Activated gamma-delta T cell (primary cell): ENCODE measurements around the gene NUCKS1.
"Not testable (repeated sequence)": the region's sequence is repeated elsewhere in the genome, so short reads cannot be mapped to it uniquely, and the experiment has no call there.

ENCODE experiments used
- DNase-seq: peaks from one replicate; lab custom pipeline; 2025; lab: John Stamatoyannopoulos, UW

The NUCKS1 gene

DNA sequence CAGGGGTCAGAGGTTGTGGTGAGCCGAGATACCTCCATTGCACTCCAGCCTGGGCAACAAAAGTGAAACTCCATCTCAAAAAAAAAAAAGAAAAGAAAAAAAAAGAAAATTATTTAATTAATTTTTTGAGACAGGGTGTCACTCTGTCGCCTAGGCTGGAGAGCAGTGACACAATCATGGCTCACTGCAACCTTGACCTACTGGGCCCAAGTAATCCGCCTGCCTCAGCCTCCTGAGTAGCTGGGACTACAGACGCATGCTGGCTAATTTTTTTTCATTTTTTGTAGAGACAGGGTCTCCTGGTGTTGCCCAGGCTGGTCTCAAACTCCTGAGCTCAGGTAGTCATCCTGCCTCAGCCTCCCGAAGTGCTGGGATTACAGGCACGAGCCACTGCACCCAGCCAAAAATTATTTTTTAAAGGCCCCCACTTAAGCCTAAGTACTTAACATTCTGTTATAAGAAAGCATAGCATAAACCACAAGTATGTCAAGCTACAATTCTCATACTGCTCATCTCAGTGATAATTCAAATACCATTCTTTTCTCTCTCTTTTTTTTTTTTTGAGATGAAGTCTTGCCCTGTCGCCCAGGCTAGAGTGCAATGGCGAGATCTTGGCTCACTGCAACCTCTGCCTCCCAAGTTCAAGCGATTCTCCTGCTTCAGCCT, 19.9 kb downstream of the NUCKS1 start:
- no peak for DNase-seq

DNA sequence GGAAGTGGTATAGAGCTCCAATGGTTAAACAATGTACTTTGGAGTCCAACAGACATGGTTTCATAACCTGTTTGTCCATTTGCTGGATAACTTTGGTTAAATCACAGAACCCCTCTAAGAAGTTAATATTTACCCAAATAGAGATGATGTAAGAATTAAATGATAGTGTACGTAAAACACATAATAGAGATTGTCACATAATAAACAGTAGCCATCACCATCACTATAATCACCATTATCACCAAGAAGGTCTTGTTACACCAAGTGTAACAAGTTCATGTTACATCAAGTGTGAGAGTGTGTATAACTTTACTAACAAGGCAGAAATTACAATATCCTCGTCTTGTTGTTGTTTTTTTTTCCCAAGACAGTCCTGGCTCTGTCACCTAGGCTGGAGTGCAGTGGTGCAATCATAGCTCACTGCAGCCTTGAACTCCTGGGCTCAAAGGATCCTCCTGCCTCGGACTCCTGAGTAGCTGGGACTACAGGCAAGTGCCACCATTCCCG, 23.3 kb downstream of the NUCKS1 start:
- DNase-seq = no peak

DNA sequence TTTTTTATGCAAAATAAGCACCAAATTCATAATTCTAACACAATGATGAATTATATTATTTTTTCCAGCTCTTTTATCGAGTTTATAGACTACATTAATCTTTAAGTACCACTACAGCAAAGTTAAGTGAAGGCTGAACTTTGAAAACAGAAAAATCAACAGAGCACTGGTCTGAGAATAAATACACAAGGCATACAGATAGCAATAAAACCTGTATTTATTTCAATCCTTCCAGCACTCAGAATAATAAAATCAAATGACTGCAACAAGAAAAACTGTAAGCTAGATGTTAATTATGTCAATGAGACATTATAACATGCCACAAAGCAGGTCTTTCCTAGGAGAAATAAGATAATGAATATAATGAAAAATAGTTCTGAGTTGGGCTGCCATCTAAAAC, 24.5 kb downstream of the NUCKS1 start:
- no peak for DNase-seq

DNA sequence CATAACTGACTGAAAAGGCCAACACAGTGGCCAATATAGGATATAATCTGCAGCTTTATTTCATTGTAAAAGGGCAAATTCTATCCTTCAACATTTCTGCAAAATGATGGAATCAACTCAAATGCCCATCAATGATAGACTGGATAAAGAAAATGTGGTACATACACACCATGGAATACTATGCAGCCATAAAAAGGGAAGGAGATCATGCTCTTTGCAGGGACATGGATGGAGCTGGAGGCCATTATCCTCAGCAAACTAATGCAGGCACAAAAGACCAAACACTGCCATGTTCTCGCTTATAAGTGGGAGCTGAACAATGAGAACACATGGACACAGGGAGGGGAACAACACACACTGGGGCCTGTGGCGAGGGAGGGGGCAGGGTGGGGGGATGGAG, 29.2 kb downstream of the NUCKS1 start:
- DNase-seq = not testable (repeated sequence)

- DNase-seq = no peak
Measured at GRCh38 chr1:205719762-205720161, 30.2 kb downstream of the NUCKS1 start.

DNA sequence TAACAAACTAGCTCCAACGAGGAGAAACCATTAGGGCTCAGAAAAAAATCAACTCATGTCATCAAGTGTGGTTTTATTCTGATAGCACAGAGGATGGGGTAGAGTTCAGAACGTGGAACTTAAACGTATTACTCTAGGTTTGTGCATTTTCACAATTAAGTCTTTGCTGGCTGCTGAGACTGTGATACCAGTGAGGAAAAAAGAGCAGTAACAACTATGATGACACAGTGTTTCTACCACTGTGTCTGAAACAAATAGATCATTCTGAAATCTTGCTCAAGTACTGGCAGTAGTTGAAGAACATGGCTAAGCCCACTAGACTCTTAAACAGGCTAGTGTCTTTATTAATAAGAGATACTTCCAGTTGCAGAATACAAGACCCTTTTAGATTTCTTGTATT, 31.0 kb downstream of the NUCKS1 start:
- DNase-seq = no peak

- DNase-seq = no peak
Measured at GRCh38 chr1:205716371-205717132, 33.4 kb downstream of the NUCKS1 start.

DNA sequence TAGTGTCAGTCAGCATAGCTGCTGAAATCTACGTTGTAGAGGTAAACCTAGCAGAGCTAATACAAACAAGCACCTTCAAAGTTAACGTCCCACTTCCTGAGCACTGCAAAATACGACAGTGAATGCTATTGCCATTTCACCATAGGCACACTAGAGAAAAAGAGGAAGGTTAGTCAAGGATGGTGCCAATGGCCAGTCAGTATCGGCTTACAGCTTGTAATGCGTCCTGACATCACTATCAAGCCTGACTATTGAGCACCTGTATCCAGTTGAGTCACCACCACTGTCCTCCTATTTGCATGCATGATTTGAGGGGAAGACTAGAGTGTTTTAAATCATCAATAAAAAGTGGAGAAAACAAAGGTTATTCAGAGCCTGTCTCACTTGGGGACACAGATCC, 34.4 kb downstream of the NUCKS1 start:
- DNase-seq = no peak

DNA sequence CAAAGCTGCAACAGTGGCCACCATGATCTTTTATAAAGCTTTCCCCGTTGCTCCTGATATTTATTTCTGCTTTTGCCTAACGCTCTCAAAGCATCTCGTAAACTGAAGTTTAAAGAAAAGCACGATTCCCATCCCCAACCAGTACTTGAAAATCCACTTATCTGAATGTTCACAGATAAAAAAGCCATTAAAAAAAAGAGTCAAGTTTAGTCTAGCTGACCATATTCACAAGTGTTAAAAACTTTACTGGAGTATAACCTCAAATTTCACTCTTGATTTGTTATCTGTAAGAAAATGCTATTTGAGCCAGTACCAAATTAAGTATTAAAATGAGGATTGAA, 35.1 kb downstream of the NUCKS1 start:
- no peak for DNase-seq

GRCh38 chr1:205714190-205714905, 35.6 kb downstream of the NUCKS1 start:
- DNase-seq = no peak

DNA sequence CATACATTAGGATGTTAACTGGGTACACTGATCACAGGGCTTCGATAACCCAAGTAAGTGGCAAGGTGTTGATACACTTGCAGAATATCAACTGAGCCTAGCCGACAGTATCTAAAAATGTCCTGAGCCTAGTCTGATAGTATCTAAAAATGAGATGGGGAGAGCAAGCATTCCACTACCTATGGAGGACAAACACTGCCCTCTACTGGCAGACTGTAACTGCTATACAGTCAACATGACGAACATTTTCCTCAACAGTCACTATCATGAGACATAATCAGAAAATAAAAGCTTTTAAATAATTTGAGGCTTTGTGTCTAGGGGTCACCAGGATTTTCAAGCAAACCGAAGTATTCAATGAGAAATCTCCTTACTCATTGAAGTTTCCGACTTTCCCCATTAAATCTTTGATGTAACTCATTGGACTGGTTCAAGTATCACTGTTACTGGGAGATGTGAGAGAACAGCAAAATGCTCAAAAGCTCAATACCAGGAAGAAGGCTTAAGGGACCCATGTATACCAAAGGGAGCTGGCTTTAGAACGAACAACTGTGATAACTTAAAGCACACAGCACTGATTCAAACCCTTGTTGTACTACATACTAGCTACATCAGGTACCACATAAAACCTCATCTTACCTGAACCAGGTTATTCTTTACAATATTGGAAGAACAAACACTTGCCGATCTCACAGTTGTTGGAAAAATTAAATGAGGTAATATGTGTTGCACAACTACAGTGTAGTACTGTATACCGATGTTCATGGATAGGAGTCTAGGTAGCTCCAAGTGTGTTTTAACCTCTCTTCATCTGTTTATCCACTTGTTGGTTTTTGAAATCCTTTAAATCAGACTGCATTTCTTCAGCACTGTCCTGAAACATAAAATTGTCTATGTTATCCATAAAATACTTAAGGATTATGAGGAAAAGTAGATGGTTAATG, 38.6 kb downstream of the NUCKS1 start:
- DNase-seq = no peak

GRCh38 chr1:205710201-205711062, 39.5 kb downstream of the NUCKS1 start:
- DNase-seq = no peak

DNA sequence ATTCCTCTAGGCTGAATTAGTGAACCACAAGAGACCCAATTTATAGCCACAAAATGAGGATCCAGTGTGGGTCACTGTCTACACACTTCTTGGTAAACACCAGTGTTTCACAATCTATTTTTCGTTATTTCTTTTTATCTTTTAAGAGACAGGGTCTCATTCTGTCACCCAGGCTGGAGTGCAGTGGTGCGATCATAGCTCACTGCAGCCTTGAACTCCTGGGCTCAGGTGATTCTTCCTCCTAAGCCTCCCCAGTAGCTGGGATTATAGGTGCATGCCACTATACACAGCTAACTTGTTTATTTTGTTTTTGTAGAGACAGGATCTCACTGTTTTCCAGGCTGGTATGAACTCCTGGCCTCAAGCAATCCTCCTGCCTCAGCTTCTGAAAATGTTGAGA, 40.3 kb downstream of the NUCKS1 start:
- DNase-seq = no peak

DNA sequence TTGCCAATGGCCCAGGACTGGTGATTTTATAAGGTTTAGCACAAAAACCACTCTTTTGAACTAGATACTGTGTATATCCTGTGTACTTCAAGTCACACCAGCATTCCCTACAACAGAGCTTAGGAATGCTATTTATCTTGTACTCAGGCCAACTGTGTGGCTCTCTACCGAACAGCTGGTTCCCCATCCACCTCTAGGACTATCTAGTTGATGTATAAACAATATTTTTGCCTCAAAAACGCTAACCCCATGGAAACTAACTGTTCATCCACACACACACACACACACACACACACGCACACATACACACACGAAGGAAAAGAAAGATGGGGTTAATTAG, 41.0 kb downstream of the NUCKS1 start:
- DNase-seq = no peak

DNA sequence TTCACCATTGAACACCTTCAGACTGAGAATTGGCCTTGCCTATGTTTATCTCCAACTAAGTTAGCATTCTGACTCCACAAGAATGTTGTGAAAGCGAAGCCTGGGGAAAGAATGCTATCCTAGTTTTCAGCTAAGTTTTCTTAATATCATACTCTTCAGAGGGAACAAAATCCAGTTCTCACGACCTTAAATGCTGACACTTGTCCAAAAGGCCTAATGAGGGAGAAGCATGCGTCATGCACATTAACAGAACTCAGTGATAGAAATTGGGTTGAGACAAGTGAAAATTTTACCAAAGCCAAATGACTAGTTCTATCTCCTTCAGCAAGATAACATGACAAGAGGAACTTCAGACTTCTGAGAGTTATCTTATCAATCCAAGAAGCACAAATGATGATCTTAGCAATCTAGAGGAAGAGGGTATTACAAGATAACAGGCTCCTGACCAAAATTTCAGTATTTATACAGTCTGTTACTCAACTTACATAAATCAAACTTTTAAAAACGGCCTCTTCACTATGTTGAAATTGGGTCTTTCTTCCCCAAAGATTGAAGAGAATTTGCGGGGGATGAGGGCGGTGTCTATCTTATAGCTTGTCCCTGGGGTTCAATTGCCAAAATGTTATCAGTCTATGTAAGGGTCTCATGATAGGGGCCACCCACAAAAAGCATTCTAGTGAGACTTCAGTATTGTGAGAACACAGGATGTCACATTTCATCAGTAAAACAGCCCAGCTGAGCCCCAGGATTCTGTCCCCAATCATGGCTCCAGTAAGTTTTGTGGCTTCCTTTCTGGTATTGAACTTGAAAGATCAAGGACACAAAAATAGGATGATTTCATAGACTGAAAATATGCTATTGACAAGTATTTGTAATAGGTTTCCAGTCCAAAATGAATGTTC, 43.1 kb downstream of the NUCKS1 start:
- DNase-seq = no peak

- DNase-seq = no peak
Measured at GRCh38 chr1:205704903-205705302, 45.1 kb downstream of the NUCKS1 start.

- DNase-seq = no peak
Measured at GRCh38 chr1:205703072-205703471, 46.9 kb downstream of the NUCKS1 start.

DNA sequence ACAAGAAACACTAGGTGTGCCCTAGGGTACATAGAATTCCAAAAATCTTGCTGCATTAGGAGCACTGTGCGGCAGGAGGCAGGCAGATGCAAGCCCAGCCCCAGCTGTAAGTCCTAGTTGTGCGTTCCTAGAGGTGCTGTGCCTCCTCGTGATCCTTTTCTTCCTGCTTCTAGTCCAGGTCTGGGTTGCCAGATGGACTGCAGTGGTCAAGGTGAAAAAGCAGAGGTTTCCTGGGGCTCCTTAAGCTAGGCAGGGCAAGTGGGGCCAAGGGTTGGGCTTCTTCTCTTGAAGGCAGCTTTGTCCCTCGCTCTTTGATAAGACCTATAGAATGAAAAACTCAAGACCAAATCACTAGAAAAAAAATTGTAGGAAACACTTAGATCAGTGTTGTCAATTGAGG, 48.1 kb downstream of the NUCKS1 start:
- DNase-seq = no peak

DNA sequence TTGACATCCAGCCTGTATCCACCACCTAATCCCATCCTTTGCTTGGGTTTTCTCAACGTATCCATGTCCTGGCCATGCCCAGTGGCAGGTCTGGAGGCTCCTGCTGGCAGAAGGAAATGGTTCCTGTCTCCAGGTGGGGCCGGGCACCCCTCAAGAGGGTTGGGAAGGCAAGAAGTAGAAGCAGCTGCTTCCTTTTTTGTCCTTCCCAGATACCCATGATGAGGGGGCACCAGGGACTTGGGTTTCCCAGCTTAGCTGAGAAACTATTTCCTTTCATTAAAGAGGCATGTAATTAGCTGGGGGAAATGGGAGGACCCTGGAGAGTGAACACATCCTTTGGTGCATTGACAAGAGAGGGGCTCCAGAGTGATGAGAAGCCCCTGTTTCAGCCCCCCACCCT, 48.6 kb downstream of the NUCKS1 start:
- no peak for DNase-seq

DNA sequence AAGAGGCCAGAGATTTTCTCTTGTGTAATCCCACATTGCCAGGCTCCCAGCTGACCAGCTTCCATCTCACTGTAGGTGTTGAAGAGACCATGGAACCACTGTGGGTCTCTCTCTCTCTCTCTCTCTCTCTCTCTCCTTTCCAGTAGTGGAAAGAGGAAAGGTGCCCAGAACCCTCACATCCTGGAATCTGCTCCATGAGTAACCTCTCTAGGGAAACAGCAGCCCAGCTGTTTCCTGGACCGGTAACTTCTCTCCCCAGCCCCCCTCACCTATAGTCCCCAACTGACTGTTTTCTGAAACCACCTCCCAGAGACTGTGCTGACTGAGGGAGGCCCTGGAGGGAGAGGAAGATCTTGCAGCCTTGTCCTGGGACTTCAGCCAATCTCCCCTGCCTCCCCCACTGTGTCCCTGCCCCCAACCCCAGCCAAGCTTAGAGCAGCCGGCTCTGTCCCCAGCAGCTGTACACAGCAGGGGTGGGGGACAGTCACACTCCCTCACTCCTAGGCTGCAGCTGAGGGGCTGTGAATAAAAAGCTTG, 49.0 kb downstream of the NUCKS1 start:
- no peak for DNase-seq
